SK-N-SH treated with all-trans-retinoic acid at 6 μM for 48 hours (cell line): ENCODE measurements around the gene CENPW.

Experiments used
- BACH2 ChIP-seq: fragments of 250-450 bp; sonication (Bioruptor Pico); IDR thresholded peaks from 2 replicates; pipeline ENCODE4 v1.9.0; 2021; ENCODE audit warnings: mild to moderate bottlenecking, borderline replicate concordance
- ESRRG ChIP-seq: fragments of 250-450 bp; sonication (Bioruptor Pico); IDR thresholded peaks from 2 replicates; pipeline ENCODE4 v1.6.1; 2021; ENCODE audit warnings: mild to moderate bottlenecking
- PPARA ChIP-seq: fragments of 250-450 bp; sonication (Bioruptor Pico); IDR thresholded peaks from 2 replicates; pipeline ENCODE4 v1.5.0; 2020; ENCODE audit warnings: mild to moderate bottlenecking, borderline replicate concordance
- ZFP3 ChIP-seq: fragments of 250-450 bp; sonication (Bioruptor Pico); IDR thresholded peaks from 2 replicates; pipeline ENCODE4 v1.5.0; 2020; ENCODE audit warnings: mild to moderate bottlenecking, moderate library complexity
- ZNF70 ChIP-seq: fragments of 450-650 bp; formaldehyde crosslinking; IDR thresholded peaks from 2 replicates; pipeline ENCODE4 v1.5.0; 2020; ENCODE audit warnings: mild to moderate bottlenecking, moderate library complexity
- TF ChIP-seq, protein P1 (sequence below): fragments of 250-450 bp; sonication (Bioruptor Pico); IDR thresholded peaks from 2 replicates; pipeline ENCODE4 v1.5.1; 2020; ENCODE audit warnings: low read depth, mild to moderate bottlenecking, moderate library complexity
- TF ChIP-seq, protein P2 (sequence below): fragments of 250-450 bp; sonication (Bioruptor Pico); IDR thresholded peaks from 2 replicates; pipeline ENCODE4 v1.5.1; 2021; ENCODE audit warnings: mild to moderate bottlenecking, moderate library complexity

DNA sequence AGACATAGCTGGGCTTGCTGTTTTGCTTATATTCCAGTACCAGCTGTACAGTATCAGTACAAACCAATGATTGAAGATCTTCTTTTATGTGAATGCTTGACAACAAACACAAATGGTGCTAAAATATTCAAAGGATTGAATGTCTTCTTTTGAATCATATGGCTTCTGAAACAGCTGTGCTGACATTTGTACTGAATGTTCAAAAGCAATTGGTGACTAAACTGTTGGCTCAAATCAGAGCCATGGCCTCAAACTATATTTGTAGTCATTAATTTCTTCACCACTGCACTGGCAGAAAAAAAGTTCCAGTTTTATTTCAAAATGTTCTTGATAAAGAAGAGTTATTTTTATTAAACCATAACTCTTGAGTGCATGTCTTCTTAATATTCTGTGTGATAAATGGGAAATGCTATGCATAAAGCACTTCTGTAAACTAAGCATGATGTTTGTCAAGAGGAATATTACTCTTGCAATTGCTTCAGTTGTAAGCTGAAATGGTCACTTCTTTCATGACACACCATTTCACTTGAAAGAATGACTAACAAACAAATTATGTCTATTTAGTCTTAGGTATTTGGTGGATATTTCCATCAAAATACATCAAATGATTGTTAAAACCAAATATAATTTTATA is 45.9 kb upstream of the CENPW start:
- TF ChIP-seq BACH2 (CRISPR knock-in tag) (no peak), ZNF70 (CRISPR knock-in tag) (no peak), ESRRG (CRISPR knock-in tag) (no peak), PPARA (CRISPR knock-in tag) (no peak), ZFP3 (CRISPR knock-in tag) (no peak)
- TF ChIP-seq, protein P1, sequence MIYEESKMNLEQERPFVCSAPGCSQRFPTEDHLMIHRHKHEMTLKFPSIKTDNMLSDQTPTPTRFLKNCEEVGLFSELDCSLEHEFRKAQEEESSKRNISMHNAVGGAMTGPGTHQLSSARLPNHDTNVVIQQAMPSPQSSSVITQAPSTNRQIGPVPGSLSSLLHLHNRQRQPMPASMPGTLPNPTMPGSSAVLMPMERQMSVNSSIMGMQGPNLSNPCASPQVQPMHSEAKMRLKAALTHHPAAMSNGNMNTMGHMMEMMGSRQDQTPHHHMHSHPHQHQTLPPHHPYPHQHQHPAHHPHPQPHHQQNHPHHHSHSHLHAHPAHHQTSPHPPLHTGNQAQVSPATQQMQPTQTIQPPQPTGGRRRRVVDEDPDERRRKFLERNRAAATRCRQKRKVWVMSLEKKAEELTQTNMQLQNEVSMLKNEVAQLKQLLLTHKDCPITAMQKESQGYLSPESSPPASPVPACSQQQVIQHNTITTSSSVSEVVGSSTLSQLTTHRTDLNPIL (CRISPR knock-in tag): no peak
- TF ChIP-seq, protein P2, sequence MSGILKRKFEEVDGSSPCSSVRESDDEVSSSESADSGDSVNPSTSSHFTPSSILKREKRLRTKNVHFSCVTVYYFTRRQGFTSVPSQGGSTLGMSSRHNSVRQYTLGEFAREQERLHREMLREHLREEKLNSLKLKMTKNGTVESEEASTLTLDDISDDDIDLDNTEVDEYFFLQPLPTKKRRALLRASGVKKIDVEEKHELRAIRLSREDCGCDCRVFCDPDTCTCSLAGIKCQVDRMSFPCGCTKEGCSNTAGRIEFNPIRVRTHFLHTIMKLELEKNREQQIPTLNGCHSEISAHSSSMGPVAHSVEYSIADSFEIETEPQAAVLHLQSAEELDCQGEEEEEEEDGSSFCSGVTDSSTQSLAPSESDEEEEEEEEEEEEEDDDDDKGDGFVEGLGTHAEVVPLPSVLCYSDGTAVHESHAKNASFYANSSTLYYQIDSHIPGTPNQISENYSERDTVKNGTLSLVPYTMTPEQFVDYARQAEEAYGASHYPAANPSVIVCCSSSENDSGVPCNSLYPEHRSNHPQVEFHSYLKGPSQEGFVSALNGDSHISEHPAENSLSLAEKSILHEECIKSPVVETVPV (CRISPR knock-in tag): no peak
